Adrenal gland (tissue), 12 donors: Measurements from ENCODE around the gene ROR1. TPM values are rescaled to one million over a fixed set of nuclear protein-coding genes. Genes with fewer than 3 reads are reported as not detected.

Source experiments
- DNase-seq, 7 donors: peaks; one replicate each; pipeline ENCODE4 v3.0.0-alpha.2; 2019 to 2020
- H3K27ac ChIP-seq, 5 donors: fragments of 200-600 bp; sonication (generic) in 4 of 5; 1 replicate in 3 of 5; 2 replicates in 2 of 5; pipeline versions ENCODE4 v1.5.1 to v1.8.0; 2016 to 2020; ENCODE audit warnings: mild to moderate bottlenecking in 1 of 5
- H3K27me3 ChIP-seq: fragments of 200-600 bp; 2 replicates; pipeline ENCODE4 v1.8.0; 2021
- H3K36me3 ChIP-seq, 2 donors: fragments of 200-600 bp; replicated peaks in 1 of 2; 1 replicate in 1 of 2; 2 replicates in 1 of 2; pipeline versions ENCODE4 v1.5.1 to v1.8.0; 2018 to 2022
- H3K4me1 ChIP-seq, 2 donors: fragments of 200-600 bp; replicated peaks in 1 of 2; 1 replicate in 1 of 2; 2 replicates in 1 of 2; pipeline versions ENCODE4 v1.5.1 to v1.8.0; 2018 to 2021
- H3K4me3 ChIP-seq, 4 donors: fragments of 200-600 bp; sonication (generic) in 3 of 4; one replicate each; pipeline ENCODE4 v1.5.1; 2016 to 2018
- H3K9me3 ChIP-seq, 3 donors: fragments of 200-600 bp; sonication (generic) in 1 of 3; replicated peaks in 1 of 3; 1 replicate in 2 of 3; 2 replicates in 1 of 3; pipeline versions ENCODE4 v1.5.1 to v1.8.0; 2016 to 2021
- POLR2A ChIP-seq, 2 donors: fragments of 450-650 bp; IDR thresholded peaks; one replicate each; pipeline ENCODE4 v1.6.1; 2017; ENCODE audit warnings: antibody characterized with exemption in 2 of 2, mild to moderate bottlenecking in 2 of 2, moderate library complexity in 1 of 2
- WGBS, 4 donors: extraction: QIAGEN DNeasy Blood & Tissue Kit in 2 of 4; methylation state at CpG; one replicate each; pipeline versions ENCODE4 v1.1.5 to v1.1.7; 2013 to 2017; 5-methylcytosine and 5-hydroxymethylcytosine counted together
- intact Hi-C, 2 donors: fragments of 100-400 bp; cut with DNase I; formaldehyde crosslinking; loops; one replicate each; pipeline versions ENCODE4 v1.14.1 to v1.15.0; 2022 to 2023
- polyA plus RNA-seq, 3 donors: library from polyadenylated mRNA; stranded (reverse); fragments of 200-250 nt in 2 of 3; fragments of 350-450 nt in 1 of 3; fragmentation: Illumina TruSeq in 1 of 3; extraction: RNeasy Lipid Tissue Mini Kit (QIAGEN cat#74804) in 1 of 3; gene quantifications; one replicate each; pipeline ENCODE4 v1.2.3, GENCODE V29; 2013 to 2014
- total RNA-seq, 9 donors: library from RNA; depleted of rRNA in 4 of 9; stranded (reverse); fragments of >200 nt in 4 of 9; fragments of 120-200 nt in 1 of 9; fragmentation: NEBNext Ultra II Directional in 1 of 9; extraction: Animal tissue kit (Norgen Biotek cat#: 25700) in 1 of 9; gene quantifications; one replicate each; pipeline versions ENCODE4 v1.1.0 to v1.2.4, GENCODE V29; 2013 to 2023
- TF ChIP-seq, protein P1 (sequence below), 6 experiments: fragments of 450-650 bp in 4 of 6; fragments of 200-600 bp in 2 of 6; sonication (generic) in 1 of 6; IDR thresholded peaks; 1 replicate in 5 of 6; 2 replicates in 1 of 6; pipeline versions ENCODE4 v1.5.1 to v1.8.0; 2016 to 2021; ENCODE audit warnings: antibody characterized with exemption in 6 of 6, mild to moderate bottlenecking in 2 of 6, moderate library complexity in 1 of 6
- donor health status: healthy with polysubstance abuse.
- donor health status: Bipolar disorder and iron deficiency.
- donor health status: DM: yes; HTN: yes; CAD: no.
- donor health status: DM: no; HTN: no; CAD: no.
- donor health status: DM: no; HTN: no; CAD: no.
- donor health status: DM: yes; HTN: yes; CAD: no.

ROR1 gene
- total and polyA plus RNA-seq, 12 donors = 0.54 to 4.6 (median 2.6) TPM

- Histone ChIP-seq H3K36me3 (no peaks in the 10 kb centered on the region), H3K9me3 (no peaks in the 10 kb centered on the region), H3K4me3 (no peak overlapping the region), H3K27ac (no peak overlapping the region), H3K27me3 (no peaks in the 10 kb centered on the region), H3K4me1 (no peaks in the 10 kb centered on the region)
- intact Hi-C loops = no loop called here
- DNase-seq = no peak
- no peak for TF ChIP-seq POLR2A (IDR thresholded peaks at IDR 0.05)
- TF ChIP-seq, protein P1, sequence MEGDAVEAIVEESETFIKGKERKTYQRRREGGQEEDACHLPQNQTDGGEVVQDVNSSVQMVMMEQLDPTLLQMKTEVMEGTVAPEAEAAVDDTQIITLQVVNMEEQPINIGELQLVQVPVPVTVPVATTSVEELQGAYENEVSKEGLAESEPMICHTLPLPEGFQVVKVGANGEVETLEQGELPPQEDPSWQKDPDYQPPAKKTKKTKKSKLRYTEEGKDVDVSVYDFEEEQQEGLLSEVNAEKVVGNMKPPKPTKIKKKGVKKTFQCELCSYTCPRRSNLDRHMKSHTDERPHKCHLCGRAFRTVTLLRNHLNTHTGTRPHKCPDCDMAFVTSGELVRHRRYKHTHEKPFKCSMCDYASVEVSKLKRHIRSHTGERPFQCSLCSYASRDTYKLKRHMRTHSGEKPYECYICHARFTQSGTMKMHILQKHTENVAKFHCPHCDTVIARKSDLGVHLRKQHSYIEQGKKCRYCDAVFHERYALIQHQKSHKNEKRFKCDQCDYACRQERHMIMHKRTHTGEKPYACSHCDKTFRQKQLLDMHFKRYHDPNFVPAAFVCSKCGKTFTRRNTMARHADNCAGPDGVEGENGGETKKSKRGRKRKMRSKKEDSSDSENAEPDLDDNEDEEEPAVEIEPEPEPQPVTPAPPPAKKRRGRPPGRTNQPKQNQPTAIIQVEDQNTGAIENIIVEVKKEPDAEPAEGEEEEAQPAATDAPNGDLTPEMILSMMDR (IDR thresholded peaks at IDR 0.05) = no peak
- WGBS, 4 donors = 60 to 83% (median 71%) methylated on average over 3 of the region's 3 CpGs
These were observed 120.9 kb downstream of the ROR1 start for GRCh38 chr1:63894627-63895265.

- Histone ChIP-seq H3K27me3 (no peaks in the 10 kb centered on the region), H3K9me3 (no peaks in the 10 kb centered on the region), H3K36me3 (no peaks in the 10 kb centered on the region), H3K27ac (no peak overlapping the region), H3K4me3 (no peak overlapping the region), H3K4me1 (no peaks in the 10 kb centered on the region)
- no peak for DNase-seq
- TF ChIP-seq POLR2A (IDR thresholded peaks at IDR 0.05) = no peak
- TF ChIP-seq, protein P1 (IDR thresholded peaks at IDR 0.05) = no peak
- intact Hi-C loops = no loop called here
- WGBS, 4 donors = 75 to 91% (median 88%) methylated on average over 2 of the region's 2 CpGs
These were observed 122.9 kb downstream of the ROR1 start for GRCh38 chr1:63896755-63897154.

- H3K27ac ChIP-seq = no peak overlapping the region
- intact Hi-C loops = no loop called here
- TF ChIP-seq, protein P1 (IDR thresholded peaks at IDR 0.05) = no peak
- TF ChIP-seq POLR2A (IDR thresholded peaks at IDR 0.05) = no peak
- H3K9me3 ChIP-seq = no peaks in the 10 kb centered on the region
- no peak for DNase-seq
- H3K4me1 ChIP-seq = no peaks in the 10 kb centered on the region
- WGBS, 4 donors = 72 to 79% (median 73%) methylated on average over 6 of the region's 6 CpGs
- no peak overlapping the region for H3K4me3 ChIP-seq
- H3K27me3 ChIP-seq = no peaks in the 10 kb centered on the region
- no peaks in the 10 kb centered on the region for H3K36me3 ChIP-seq
These were observed 124.8 kb downstream of the ROR1 start for GRCh38 chr1:63898428-63899196.

DNA sequence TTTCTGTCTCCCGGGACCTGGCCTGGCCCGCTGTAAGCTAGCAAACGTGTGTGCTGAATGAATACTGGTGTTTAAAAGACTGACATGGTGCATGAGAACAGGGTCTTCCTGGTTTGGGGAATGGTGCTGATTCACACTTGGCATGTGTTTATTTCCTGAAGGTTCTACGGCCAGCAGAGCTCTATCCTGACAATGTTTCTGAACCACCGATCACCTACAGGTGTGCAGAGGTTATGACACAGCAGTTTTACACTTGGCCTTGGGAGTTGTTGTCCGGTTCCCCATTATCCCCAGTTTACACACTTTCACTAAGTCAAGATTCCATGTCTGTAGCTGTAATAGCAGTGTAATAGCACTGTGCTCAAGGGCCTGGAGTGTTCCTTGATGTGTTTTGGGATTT, 127.3 kb downstream of the ROR1 start:
- Histone ChIP-seq H3K9me3 (no peaks in the 10 kb centered on the region), H3K27ac (no peak overlapping the region), H3K4me3 (no peak overlapping the region), H3K4me1 (no peaks in the 10 kb centered on the region), H3K36me3 (no peaks in the 10 kb centered on the region), H3K27me3 (no peaks in the 10 kb centered on the region)
- intact Hi-C loops = no loop called here
- WGBS, 4 donors = 90 to 96% (median 93%) methylated on average over 5 to 6 of the region's 6 CpGs
- no peak for DNase-seq
- no peak for TF ChIP-seq POLR2A (IDR thresholded peaks at IDR 0.05)
- TF ChIP-seq, protein P1 (IDR thresholded peaks at IDR 0.05) = no peak
